ENCODE results near the gene SNRPA.
"Not testable (repeated sequence)": the region's sequence is repeated elsewhere in the genome, so short reads cannot be mapped to it uniquely, and the experiment has no call there.

The SNRPA gene

DNA sequence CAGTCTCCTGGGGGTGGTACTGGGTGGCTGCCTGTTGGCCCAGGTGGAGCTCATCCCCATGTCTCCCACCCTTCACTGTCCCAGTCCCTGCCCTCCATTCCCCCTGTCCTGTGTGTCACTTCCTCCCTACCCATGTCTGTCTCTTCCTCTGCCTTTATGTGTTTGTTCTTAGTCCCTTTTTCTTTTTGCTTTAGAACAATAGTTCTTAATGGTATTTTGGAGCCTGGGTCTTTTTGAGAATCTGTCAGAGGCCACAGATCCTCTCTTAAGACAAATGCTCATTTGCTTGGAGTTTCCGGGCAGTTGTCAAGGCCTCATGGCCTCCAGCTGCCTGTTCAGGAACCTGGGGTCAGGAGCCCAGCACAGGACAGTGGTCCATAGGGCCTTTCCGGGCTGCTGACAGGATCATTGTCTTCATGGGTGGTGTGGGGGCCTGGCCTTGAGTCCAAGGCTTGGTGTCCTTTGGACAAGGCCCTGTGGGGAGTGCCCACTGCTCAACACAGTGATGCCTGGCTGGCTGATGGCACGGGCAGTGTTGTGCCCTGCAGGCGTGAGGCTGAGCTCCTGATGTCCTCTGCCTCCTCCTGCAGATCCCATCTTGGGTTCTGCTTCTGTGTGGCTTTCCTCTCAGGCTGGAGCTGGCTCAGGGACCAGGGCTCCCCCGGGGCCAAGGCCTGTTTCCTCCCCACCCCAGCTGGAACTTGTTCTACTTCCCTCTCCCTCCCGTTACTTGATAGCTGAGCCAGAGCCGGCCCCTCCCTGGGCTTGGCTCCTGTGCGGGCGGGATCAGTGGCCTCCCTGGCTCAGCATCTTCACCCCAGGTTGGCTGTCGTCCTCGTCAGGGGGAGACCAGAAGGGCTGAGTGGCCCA is 51.5 kb downstream of the SNRPA start:
- no peak for DNase-seq

DNA sequence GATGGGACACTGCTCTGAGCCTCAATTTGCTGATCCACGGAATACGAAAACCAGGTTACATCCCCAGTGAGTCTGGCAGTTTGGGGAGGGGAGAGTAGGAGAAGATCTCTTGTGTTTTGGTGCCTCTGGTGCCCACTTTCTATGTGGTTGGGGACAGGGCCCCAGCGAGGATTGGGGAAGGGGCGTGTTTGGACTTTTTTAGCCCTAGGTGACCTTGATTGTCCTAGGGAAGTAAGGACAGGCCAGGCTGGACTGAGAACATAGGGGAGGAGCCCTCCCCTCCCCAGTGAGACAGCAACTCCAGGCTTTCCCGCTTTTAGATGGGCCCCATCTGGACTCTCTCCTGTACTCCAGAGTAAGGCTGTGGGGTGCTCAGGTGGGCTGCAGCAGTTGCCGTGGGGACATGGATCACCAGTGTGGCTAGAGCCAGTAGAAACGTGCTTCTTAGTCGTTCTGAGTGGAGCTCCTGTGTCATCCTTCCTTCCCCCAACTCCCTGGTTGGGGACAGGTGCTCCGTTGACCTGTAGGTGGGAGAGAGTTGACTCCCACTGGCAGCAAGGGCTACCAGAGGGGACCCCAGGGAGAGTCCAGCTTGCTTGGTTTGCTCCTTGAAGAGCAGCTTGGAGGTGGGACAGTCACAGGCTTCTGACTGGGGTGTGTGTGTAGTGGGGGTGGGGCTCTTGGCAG is 52.3 kb downstream of the SNRPA start:
- no peak for DNase-seq

DNA sequence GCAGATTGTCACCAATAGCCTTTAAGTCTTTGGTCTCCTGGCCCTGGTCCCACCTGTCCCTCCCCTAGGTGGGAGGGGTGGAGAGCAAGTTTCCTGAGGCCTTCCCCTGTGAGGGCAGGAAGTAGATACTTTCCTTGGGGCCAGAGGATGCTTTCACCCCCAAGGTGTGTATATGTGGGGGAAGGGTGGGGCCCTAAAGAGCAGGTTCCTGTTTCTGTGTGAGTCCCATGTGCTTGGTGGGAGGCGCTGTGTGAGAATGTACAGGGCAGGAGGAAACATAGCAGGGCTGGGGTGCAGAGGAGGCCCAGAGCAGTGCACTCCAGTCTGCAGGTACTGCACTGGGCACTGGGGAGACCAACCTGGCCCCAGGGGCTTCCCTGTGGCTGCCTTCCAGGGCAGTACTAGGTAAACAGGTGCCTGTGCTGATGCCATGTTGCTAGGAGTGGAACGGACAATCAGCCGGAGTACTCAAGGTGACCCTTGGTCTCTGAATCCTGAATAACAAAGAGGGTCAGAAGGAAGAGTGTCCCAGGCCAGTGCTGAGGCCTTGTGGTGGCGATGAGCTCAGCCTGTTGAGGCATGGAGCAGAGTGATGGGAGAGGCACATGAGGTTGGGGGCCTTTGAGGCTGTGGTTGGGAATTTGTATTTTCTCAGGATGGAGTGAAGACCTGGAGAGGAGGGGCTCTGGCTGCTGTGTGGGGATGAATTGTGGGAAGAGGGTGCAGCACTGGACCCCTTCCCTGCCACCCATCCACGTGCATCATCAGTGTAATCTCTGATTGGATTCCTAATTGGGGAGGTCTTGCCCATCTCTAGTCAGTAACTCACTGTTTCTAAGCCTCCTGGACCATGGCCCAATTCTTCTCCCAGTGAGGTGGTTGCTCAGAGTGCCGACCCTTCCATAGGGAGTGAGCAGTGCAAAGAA is 53.1 kb downstream of the SNRPA start:
- peak; percentile 64 for DNase-seq

DNA sequence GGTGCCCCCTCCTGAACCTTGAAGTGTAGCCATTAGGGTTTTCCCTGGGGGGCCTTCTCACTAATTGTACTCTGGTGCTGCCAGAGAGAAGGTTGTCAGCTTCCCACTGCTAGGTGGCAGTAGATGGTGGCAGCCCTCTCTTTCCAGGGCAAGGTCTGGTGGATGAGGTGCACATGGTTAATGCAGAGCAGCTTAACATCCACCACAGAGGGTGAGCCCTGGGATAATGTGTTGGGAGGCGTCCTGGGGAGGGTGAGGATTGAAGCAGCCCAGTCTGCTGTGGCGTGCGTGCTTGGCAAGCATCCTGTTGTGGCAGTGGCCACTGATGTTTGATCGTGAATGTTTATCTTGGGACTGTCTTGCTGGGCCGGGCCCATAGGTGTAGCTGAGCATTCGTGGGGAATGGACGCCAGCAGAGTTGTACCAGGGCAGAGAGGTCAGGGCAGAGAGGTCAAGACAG is 53.8 kb downstream of the SNRPA start:
- no peak for DNase-seq

DNA sequence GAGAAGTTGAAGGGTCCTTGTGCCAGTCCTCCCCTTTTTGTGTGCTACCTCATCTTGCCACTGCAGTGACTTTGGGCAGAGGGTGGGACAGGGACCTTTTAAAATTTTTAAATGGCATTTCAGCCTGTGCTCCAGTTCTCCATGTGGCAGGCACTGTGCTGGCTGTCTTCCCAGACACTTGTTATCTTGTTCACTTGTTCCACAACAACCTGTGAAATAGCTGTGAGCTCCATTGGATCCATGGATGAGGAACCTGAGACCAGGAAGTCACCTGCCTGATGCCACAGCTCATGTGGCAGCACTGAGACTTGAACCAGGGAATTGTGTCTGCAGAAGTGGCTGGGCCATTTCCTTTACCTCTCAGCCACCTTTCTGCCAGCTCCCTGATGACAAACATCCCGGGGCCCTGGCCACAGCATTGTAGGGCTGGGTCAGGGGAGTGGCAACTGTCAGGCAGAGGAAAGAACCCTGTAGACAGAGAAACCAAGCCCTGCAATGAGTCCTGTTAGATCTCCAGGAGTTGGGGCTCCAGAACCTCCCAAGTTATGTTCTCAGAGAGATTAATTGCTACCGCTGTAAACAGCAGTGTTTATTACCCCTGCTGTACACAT is 54.4 kb downstream of the SNRPA start:
- DNase-seq, result no peak

DNA sequence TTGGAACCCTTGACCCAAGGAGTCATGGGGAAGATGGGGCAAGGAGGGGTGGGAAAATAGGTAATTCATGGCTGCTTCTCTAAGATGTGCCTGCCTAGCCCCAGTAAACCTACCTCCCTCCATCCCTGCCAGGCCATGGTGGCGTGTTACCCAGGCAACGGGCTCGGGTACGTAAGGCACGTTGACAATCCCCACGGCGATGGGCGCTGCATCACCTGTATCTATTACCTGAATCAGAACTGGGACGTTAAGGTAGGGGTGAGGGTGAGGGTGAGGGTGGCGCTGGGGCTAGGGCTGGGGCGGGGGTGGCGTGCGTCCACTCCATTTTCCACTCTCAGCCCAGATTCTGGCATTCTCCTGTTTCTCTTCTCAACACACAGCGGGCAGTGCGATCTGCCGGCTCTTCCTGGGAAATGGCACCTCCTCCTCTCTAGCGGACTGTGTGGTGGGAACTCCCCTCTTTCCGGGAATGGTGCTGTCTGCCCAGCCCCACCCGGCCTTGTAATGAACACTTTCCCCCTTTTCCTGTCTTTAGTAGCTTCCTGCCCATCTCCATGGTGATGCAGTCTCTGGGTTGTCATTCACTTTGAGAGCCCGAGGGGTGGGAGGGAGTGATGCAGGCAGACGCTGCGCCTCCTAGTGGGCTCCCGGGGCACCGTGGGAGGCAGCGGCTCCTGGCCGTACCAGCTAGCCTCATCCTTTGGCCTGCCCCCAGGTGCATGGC is 55.6 kb downstream of the SNRPA start:
- DNase-seq, result peak; percentile 89

DNA sequence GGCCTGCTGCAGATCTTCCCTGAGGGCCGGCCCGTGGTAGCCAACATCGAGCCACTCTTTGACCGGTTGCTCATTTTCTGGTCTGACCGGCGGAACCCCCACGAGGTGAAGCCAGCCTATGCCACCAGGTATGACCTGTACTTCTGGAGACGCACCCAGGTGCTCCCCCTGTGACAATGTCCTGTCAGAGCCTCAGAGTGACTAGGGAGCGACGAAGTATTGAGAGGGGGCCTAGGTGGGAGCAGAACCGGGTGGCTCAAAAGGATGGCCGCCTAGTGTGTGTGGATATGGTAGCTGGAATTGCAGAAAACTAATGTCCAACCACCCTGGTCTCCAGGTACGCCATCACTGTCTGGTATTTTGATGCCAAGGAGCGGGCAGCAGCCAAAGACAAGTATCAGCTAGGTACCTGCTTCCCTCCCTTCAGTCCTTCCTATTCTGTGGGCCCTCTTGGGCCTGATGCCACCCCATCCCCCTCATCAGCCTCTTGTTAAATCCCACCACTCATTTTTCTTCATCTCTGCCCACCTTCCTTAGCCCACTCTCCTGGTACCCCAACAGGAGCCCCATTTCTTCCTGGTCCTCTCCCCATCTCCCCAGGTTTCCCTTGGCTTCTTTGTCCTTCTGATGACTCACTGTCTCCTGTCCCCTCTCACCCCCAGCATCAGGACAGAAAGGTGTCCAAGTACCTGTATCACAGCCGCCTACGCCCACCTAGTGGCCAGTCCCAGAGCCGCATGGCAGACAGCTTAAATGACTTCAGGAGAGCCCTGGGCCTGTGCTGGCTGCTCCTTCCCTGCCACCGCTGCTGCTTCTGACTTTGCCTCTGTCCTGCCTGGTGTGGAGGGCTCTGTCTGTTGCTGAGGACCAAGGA is 56.4 kb downstream of the SNRPA start:
- DNase-seq, result no peak

DNA sequence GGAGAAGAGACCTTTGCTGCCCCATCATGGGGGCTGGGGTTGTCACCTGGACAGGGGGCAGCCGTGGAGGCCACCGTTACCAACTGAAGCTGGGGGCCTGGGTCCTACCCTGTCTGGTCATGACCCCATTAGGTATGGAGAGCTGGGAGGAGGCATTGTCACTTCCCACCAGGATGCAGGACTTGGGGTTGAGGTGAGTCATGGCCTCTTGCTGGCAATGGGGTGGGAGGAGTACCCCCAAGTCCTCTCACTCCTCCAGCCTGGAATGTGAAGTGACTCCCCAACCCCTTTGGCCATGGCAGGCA is 57.0 kb downstream of the SNRPA start:
- no peak for DNase-seq

DNA sequence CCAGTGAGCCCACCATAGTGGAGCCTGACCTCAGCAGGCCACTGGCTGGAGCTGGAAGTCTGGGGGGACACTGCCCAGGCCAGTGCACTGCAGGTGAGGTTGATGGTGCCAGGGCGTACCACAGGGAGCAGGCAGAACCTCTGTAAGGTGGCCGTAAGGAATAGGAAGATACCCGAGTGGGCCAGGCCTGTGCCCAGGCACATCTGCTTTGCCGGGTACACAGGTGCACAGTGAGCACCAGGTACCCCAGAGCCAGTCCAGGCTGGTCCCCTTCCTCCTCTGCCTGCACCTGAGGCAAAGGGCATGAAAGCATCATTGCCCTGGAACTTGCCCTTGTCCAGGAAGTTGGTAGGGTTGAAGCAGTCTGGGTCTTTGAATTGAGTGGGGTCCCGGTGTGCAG is 57.5 kb downstream of the SNRPA start:
- no peak for DNase-seq

DNA sequence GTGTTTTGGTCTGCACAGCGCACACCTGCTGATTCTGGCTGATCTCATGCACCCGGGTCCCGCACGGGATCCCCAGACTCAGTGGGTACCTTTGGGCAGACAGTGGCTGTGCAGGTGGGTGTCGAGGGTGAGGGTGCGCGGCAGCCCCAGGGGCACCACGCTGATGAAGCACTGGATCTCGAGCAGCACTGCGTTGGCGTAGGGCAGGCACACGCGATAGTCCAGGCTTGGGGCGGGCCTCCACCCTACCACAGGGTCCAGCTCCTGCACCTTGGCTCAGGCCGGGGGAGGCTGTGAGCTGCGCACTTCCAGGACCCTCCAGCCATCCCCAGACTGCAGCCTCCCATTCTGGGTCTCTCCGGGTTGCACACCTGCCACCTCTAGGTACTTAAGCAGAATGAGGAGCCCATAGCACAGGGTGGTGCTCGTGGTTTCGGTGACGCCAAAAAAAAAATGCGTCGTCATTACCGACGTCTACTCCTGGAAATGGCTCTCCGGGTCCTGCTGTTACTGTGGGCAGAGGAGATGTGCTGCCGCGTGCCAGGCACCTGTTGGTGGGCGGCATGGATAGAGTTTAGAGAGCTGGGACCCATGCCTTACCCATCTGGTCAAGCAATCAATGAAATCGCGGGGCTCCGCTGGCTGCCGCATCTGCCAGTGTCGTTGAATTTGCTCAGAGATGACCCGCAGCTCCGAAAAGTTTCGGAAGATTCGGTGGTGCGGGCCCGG is 58.5 kb downstream of the SNRPA start:
- no peak for DNase-seq

DNA sequence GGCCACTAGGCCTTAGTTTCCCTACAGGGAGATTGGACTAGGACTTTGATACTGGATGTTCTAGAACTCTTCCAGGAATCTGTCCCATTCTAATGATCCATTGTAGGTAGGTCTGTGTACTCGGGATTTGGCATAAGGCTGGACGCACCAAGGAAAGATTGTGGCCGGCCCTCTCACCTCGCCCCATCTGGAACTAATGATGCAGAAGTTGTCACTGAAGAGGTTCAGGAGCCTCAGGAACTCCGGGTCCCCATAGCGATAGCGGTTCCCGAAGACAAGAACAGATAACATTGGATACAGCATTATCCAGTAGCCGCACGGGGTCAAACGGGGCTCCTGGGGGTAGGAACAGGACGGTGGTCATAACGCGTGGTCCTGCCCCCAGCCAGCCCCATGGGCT is 59.2 kb downstream of the SNRPA start:
- no peak for DNase-seq

DNA sequence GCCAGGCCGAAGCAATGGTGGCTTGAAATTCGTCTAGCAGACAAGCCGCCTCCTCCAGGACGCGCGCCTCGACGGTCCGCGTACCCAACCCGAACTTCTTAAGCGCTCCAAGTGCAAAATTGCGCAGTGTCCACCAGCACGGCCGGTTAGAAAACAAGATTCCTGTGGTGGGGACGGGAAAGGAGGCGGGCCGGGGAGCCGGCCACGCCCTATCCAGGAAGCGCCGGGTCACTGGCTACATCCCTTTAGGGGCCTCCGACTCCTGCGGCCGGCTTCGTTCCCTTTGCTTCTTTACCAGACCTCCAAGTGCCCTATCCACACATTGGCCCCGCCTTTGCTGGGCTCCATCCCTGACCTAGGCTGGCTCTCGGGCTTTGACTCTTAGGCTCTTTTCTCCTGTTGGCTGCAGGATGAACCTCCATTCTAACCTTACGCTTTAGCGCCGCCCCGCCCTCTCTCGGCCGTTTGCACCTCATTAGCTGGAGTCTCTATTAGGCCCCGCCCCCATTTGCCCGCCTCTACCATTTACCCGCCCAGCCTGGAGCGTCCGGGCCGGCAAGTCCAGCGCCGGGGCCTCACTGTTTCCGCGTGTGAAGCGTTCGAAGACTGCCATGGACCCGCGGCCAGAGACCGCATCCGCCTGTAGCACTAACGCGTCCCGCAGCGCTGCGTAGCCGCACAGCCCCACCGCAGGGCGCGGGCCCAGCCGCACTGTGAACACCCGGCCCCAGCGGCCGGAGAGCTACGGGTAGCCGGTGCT is 59.8 kb downstream of the SNRPA start:
- DNase-seq, result peak; percentile 67

DNA sequence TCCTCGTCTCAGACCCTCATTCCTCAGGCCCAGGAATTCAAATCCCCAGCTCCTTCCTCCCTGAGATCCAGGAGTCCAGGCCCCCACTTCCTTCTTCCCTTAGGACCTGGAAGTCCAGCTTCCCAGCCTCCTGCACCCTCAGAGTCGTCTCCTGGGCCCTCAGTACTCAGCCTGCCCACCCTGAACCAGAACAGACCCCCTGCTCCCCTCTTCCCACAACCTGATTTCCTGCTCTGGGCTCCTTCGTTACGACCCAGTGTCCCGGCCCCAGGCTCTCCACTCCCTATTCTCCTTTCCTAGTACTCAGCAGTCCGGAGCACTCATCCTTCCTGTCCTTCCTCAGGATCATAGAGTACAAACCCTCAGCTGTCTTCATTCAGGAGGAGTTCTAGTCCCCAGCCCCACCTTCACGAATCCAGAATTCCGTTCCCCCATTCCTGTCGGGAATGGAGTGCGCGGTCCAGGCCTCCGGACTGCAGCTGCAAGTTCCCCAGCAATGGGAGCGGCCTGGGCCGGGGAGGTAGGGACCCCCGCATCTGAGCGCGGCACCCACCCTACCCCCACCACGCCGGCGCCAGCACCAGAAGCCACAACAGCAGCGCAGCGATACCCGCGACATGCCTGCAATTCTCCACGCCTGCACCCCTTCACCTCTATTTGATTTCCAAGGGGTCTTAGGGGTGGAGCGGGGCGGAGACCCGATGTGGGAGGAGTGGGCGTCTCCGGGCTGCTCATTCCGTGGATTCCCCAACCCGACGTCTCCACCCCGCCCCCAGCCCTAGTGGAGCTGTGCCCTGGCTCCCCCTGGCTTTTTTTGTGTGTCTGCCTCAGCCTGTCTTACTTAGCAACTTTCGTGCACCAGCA is 60.7 kb downstream of the SNRPA start:
- DNase-seq, result no peak

DNA sequence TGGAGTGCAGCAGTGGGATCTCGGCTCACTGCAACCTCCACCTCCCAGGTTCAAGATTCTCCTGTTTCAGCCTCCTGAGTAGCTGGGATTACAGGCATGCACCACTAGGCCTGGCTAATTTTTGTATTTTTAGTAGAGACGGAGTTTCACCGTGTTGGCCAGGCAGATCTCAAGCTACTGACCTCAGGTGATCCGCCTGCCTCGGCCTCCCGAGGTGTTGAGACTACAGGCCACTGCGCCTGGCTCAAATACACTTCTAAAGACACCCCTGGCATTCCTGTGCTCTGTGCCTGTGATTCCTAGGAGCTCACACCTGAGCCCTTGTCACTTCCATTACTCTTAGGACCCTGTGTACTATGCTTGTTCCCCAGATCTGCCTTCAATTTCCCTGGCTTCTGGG is 61.6 kb downstream of the SNRPA start:
- DNase-seq, result not testable (repeated sequence)

DNA sequence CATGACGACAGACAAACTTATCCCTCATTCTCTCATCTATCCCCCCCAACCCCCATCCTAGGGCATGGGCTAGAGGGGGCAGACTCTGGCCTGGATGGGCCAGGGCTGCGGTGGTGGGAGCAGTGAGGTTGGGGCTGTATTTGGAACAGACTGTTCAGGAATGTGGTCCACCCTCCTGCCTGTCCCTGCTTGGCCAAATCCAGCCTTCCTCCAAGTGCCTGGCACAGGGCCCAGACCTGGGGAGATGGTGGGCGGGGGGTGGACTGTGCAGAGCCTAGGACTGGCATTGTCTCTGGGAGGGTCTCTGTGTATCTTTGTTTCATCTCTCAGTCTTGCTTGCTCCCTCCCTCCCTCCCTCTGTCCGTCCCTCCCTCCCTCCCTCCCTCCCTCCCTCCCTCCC is 62.2 kb downstream of the SNRPA start:
- DNase-seq, result no peak

All from activated CD4-positive, alpha-beta T cell treated with anti-CD3 and anti-CD28 coated beads, Interleukin-2, Interleukin-6, amounts not matched to agents 100 ng/mL and 50 ng/mL, durations not matched to agents 16 hours and 8 hours (primary cell).